Ovary (tissue), 9 donors: Measurements from ENCODE around the gene PRR19. TPM values are rescaled to one million over a fixed set of nuclear protein-coding genes. Genes with fewer than 3 reads are reported as not detected.

Source experiments
- DNase-seq, 5 donors: peaks; one replicate each; pipeline ENCODE4 v3.0.0-alpha.2; 2019 to 2020
- H3K27ac ChIP-seq, 2 donors: fragments of 200-600 bp; one replicate each; pipeline versions ENCODE4 v1.5.1 to v1.8.0; 2019 to 2022
- H3K27me3 ChIP-seq: fragments of 200-600 bp; one replicate; pipeline ENCODE4 v1.8.0; 2022
- H3K36me3 ChIP-seq: fragments of 200-600 bp; sonication (generic); one replicate; pipeline ENCODE4 v1.5.1; 2019
- H3K4me1 ChIP-seq: one replicate; pipeline ENCODE4 v1.8.1; 2013; ENCODE audit warnings: mild to moderate bottlenecking, moderate library complexity; ENCODE audit not compliant: insufficient read depth
- H3K4me3 ChIP-seq: fragments of 200-600 bp; sonication (generic); one replicate; pipeline ENCODE4 v1.5.1; 2017
- H3K9me3 ChIP-seq, 2 donors: fragments of 200-600 bp in 1 of 2; sonication (generic) in 1 of 2; one replicate each; pipeline versions ENCODE4 v1.5.1 to v1.8.1; 2013 to 2019; ENCODE audit warnings: mild to moderate bottlenecking in 1 of 2, moderate library complexity in 1 of 2
- EP300 ChIP-seq: sonication (generic); formaldehyde crosslinking; IDR thresholded peaks from one replicate; pipeline ENCODE4 v1.6.1; 2017; ENCODE audit warnings: antibody characterized with exemption
- POLR2A ChIP-seq: fragments of 450-650 bp; IDR thresholded peaks from one replicate; pipeline ENCODE4 v1.6.1; 2017; ENCODE audit warnings: antibody characterized with exemption, mild to moderate bottlenecking, moderate library complexity
- WGBS, 3 donors: extraction: QIAGEN DNeasy Blood & Tissue Kit in 1 of 3; methylation state at CpG; one replicate each; pipeline versions ENCODE4 v1.1.5 to v1.1.7; 2013 to 2017; 5-methylcytosine and 5-hydroxymethylcytosine counted together
- intact Hi-C, 4 donors: fragments of 100-400 bp; cut with DNase I; formaldehyde crosslinking; loops; one replicate each; pipeline versions ENCODE4 v1.11.0 to v1.15.1; 2022 to 2023
- polyA plus RNA-seq, 2 donors: library from polyadenylated mRNA; stranded (reverse); fragments of 200-250 nt in 1 of 2; fragments of 350-450 nt in 1 of 2; fragmentation: Illumina TruSeq in 1 of 2; extraction: RNeasy Lipid Tissue Mini Kit (QIAGEN cat#74804) in 1 of 2; gene quantifications; one replicate each; pipeline ENCODE4 v1.2.3, GENCODE V29; 2013 to 2014
- total RNA-seq, 7 donors: library from RNA; depleted of rRNA in 2 of 7; stranded (reverse); fragments of >200 nt in 2 of 7; fragmentation: NEBNext Ultra II Directional in 3 of 7; extraction: Animal tissue kit (Norgen Biotek cat#: 25700) in 3 of 7; gene quantifications; one replicate each; pipeline versions ENCODE4 v1.1.0 to v1.2.4, GENCODE V29; 2016 to 2023
- TF ChIP-seq, protein P1 (sequence below), 3 donors: fragments of 450-650 bp in 2 of 3; fragments of 200-600 bp in 1 of 3; IDR thresholded peaks; one replicate each; pipeline versions ENCODE4 v1.5.1 to v1.8.0; 2016 to 2022; ENCODE audit warnings: antibody characterized with exemption in 3 of 3, mild to moderate bottlenecking in 1 of 3
- donor health status: DM: no; HTN: no; CAD: no; lungs with moderate emphysema.
- donor health status: DM: no; HTN: no; CAD: no.
- donor health status: Bipolar disorder and iron deficiency.
- donor health status: DM: yes; HTN: yes; CAD: no.
- donor health status: DM: no; HTN: no; CAD: no.
- donor health status: DM: yes; HTN: yes; CAD: no.

PRR19 gene
- total and polyA plus RNA-seq, 9 donors: 0.58 to 2.9 (median 0.77) TPM; not detected in 2

DNA sequence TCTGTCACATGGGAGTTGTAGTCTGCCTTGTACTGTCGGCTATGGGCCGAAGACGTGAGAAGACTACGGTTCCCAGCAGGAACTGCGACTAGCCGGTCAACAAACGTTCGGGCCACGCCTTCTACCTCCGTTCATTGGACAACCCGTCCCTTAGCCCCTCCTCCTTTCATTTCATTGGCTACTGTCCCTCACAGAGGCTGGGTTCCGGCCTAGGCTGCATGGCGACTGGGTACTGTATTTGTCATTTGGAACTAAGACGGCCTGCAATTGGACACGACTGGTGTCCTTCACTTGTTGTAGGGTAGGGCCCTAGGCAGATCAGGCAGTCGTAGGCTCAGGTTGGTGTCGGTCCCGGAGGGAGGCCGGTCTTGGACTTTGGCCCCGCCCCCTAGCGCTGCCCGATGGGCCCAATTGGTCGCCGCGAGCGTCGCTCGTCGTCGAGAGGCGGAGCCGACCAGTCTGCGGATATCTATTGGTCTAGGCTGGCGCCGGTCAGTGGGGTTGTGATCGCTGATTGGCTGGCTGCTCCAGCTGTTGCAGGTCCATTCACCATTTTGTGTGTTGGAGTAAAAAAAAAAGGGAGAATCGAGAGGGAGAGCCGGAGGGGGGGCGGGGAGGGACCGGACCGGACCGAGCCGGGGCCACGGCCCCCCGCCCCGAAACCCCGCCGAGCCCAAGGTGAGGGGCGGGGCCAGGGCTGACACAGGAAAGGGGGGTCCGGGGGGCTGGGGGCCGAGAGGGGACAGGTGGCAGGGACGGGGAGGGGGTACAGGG, 33.0 kb upstream of the PRR19 start, which contains the start of gene CIC:
CIC (plus strand) TSS at position 549 of the 774 bp plus-strand sequence. CDS start 2,532 bp downstream, outside the sequence.
- Histone ChIP-seq H3K9me3 (no peaks in the 10 kb centered on the region), H3K4me1 (peaks cover 6% of the 10 kb centered on the region), H3K4me3 (peak within 1 kb of the TSS; percentile 89), H3K27ac (peak within 1 kb of the TSS; percentile 94 to 100), H3K27me3 (no peaks in the 10 kb centered on the region), H3K36me3 (no peaks in the 10 kb centered on the region)
- DNase-seq: peak; percentile 99 to 100 (median 100)
- WGBS, 3 donors: 0 to 1% (median 1%) methylated on average over 48 to 52 of the region's 52 CpGs
- intact Hi-C loops: loop anchor here in 1 of 4 donors (2.0 kb wide), 1 partner anchor 14 kb away; the partner anchor contains the start of gene ERF
- TF ChIP-seq, protein P1, sequence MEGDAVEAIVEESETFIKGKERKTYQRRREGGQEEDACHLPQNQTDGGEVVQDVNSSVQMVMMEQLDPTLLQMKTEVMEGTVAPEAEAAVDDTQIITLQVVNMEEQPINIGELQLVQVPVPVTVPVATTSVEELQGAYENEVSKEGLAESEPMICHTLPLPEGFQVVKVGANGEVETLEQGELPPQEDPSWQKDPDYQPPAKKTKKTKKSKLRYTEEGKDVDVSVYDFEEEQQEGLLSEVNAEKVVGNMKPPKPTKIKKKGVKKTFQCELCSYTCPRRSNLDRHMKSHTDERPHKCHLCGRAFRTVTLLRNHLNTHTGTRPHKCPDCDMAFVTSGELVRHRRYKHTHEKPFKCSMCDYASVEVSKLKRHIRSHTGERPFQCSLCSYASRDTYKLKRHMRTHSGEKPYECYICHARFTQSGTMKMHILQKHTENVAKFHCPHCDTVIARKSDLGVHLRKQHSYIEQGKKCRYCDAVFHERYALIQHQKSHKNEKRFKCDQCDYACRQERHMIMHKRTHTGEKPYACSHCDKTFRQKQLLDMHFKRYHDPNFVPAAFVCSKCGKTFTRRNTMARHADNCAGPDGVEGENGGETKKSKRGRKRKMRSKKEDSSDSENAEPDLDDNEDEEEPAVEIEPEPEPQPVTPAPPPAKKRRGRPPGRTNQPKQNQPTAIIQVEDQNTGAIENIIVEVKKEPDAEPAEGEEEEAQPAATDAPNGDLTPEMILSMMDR (IDR thresholded peaks at IDR 0.05): no peak
- no peak for TF ChIP-seq POLR2A
- TF ChIP-seq EP300: no peak

DNA sequence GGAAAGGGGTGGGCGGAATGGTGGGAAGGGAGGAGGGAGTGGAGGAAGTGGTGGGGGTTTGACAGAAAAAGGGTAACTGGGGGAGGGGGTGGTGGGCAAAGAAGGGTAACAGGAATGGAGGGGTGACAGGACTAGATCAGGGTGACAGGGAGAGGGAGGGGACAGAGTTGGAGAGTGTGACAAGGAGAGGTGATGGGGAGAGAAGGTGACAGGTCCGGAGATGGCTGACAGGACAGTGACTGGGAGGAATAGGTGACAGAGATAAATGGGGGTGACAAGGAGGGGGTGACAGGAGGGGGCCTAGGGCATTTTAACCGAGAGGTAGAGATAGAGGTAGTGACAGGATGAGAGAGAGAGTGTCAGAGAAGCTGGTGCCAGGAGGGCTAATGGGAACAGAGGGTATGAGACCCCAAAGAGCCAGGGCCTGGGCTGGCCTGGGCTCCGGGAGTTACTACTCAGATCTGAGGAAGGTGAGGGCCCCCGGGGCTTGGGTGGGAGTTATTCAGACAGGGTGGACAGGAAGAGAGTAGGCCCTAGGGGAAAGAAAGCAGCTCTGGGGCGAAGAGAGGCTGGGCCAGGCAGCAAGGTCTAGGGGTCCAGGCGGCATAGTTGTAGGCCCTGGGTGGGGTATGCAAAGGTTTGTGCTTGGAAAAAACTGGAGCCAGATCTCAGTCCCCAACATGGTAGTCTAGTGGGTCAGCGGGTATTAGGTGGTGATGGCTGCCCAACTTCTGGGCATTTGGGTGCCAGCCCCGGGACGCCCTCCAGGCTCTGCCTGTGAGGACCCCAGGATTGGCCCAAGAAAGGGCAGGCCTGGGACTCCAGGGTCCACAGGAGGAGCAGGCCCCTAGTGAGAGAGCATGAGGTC, 32.2 kb upstream of the PRR19 start:
- DNase-seq: peak; percentile 38 to 59 (median 48)
- H3K36me3 ChIP-seq: no peaks in the 10 kb centered on the region
- peak overlapping the region; percentile 86 for H3K4me3 ChIP-seq
- intact Hi-C loops: loop anchor here in 1 of 4 donors (2.0 kb wide), 1 partner anchor 15 kb away; the partner anchor contains the start of gene ERF
- TF ChIP-seq, protein P1 (IDR thresholded peaks at IDR 0.05): no peak
- TF ChIP-seq POLR2A: no peak
- no peak for TF ChIP-seq EP300
- H3K27ac ChIP-seq: peak overlapping the region; percentile 67 to 68
- WGBS, 3 donors: 24 to 26% (median 25%) methylated on average over 10 of the region's 10 CpGs
- H3K4me1 ChIP-seq: peaks cover 6% of the 10 kb centered on the region
- no peaks in the 10 kb centered on the region for H3K9me3 ChIP-seq
- no peaks in the 10 kb centered on the region for H3K27me3 ChIP-seq

DNA sequence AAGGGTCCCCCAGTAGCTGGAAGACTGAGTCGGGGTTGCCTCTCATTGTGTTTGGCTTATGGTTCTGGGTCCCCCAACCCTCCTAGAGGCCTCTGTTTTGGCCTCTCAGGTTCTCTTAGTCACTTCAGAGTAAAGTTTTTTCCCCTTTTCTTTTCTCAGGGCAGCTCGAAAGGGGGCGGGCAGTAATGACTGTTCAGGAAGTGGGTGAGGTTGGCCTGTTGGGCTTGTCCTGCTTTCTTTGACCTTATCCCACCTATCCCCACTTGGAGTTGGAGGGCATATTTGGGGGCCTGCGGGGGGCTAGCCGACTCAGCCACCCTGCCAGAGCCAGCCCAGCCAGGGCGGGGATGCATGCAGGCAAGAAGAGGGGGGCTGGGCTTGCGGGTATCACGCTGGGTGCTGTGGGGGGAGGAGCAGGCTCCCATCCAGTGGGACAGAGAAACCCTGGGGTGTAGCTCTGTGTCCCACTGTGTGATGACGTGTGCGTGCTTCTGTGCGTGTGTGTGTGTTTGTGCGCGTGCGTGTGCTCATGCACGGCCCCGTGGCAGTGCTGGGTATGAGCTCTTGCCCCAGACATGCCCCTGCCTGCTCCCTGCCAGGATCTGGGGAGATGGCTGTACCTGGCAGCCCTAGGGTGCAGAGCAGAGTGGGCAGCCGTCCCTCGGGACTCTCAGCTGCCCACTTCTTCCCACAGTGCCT, 31.4 kb upstream of the PRR19 start:
- peak; percentile 51 to 74 (median 65) for DNase-seq
- TF ChIP-seq POLR2A (no peak), EP300 (no peak)
- TF ChIP-seq, protein P1 (IDR thresholded peaks at IDR 0.05): no peak
- intact Hi-C loops: no loop called here
- Histone ChIP-seq H3K27ac (peak overlapping the region; percentile 67 to 68), H3K36me3 (no peaks in the 10 kb centered on the region), H3K4me1 (peaks cover 6% of the 10 kb centered on the region), H3K9me3 (no peaks in the 10 kb centered on the region), H3K4me3 (peak overlapping the region; percentile 86), H3K27me3 (no peaks in the 10 kb centered on the region)
- WGBS, 3 donors: 8 to 22% (median 9%) methylated on average over 18 of the region's 18 CpGs

DNA sequence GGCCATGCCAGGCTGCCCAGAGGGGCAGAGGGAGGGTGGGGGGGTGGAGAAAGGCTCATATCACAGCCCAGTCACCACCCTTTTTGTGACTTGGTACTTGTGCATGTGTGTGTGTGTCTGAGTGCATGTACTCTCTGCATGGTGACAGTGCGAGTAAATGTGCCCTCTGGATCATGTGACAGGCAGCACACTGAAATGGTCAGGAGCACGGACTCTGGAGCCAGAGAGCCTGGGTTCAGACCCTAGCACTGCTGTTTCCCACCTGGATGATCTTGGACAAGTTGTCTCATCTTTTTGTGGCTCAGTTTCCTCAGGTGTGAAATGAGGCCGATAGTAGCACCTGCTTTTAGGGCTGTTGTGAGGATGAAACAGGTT, 30.9 kb upstream of the PRR19 start:
- peak overlapping the region in 1 of 2 donors; percentile 67 for H3K27ac ChIP-seq
- no peaks in the 10 kb centered on the region for H3K9me3 ChIP-seq
- no peak for DNase-seq
- intact Hi-C loops: no loop called here
- H3K27me3 ChIP-seq: no peaks in the 10 kb centered on the region
- WGBS, 3 donors: 69 to 75% (median 71%) methylated on average over 3 of the region's 3 CpGs
- H3K36me3 ChIP-seq: no peaks in the 10 kb centered on the region
- H3K4me1 ChIP-seq: peaks cover 6% of the 10 kb centered on the region
- TF ChIP-seq EP300: no peak
- H3K4me3 ChIP-seq: peak overlapping the region; percentile 86
